Ishikawa (cell line): ENCODE results near the gene ELMO3.

ENCODE experiments used
- CEBPB ChIP-seq: IDR thresholded peaks from 2 replicates; pipeline ENCODE4 v1.6.1; 2012
- CREB1 ChIP-seq: IDR thresholded peaks from 2 replicates; pipeline ENCODE4 v1.6.1; 2012; ENCODE audit warnings: low read depth
- EGR1 ChIP-seq: IDR thresholded peaks from 2 replicates; pipeline ENCODE4 v1.6.1; 2012
- EP300 ChIP-seq: IDR thresholded peaks from 2 replicates; pipeline ENCODE4 v1.6.1; 2012; ENCODE audit warnings: borderline replicate concordance
- FOXM1 ChIP-seq: IDR thresholded peaks from 2 replicates; pipeline ENCODE4 v1.6.1; 2012; ENCODE audit warnings: low read depth, borderline replicate concordance
- MAX ChIP-seq: IDR thresholded peaks from 2 replicates; pipeline ENCODE4 v1.6.1; 2012
- NFIC ChIP-seq: IDR thresholded peaks from 2 replicates; pipeline ENCODE4 v1.6.1; 2012
- RAD21 ChIP-seq: IDR thresholded peaks from 2 replicates; pipeline ENCODE4 v1.6.1; 2012; ENCODE audit warnings: low read depth
- REST ChIP-seq: IDR thresholded peaks from 2 replicates; pipeline ENCODE4 v1.6.1; 2012; ENCODE audit warnings: low read depth, mild to moderate bottlenecking
- TAF1 ChIP-seq: IDR thresholded peaks from 2 replicates; pipeline ENCODE4 v1.6.1; 2012; ENCODE audit warnings: low read depth, mild to moderate bottlenecking
- TCF12 ChIP-seq: IDR thresholded peaks from 2 replicates; pipeline ENCODE4 v1.6.1; 2012; ENCODE audit warnings: low read depth
- TEAD4 ChIP-seq: IDR thresholded peaks from 2 replicates; pipeline ENCODE4 v1.6.1; 2012
- USF1 ChIP-seq: IDR thresholded peaks from 2 replicates; pipeline ENCODE4 v1.6.1; 2012
- YY1 ChIP-seq: IDR thresholded peaks from 2 replicates; pipeline ENCODE4 v1.6.1; 2012; ENCODE audit warnings: low read depth
- ZBTB7A ChIP-seq: IDR thresholded peaks from 2 replicates; pipeline ENCODE4 v1.6.1; 2012; ENCODE audit warnings: low read depth

The ELMO3 gene

GRCh38 chr16:67192781-67193361 is 6.1 kb upstream of the ELMO3 start:
- TF ChIP-seq FOXM1 (no peak), TEAD4 (no peak), NFIC (no peak), REST (no peak), USF1 (no peak), EP300 (no peak), CREB1 (no peak), RAD21 (no peak)

- TF ChIP-seq MAX (no peak), YY1 (no peak), CEBPB (no peak), TEAD4 (no peak), FOXM1 (no peak), USF1 (no peak), RAD21 (no peak), NFIC (no peak), REST (no peak), TCF12 (no peak), EP300 (no peak), TAF1 (no peak), ZBTB7A (no peak), EGR1 (no peak), CREB1 (no peak)
Observed at GRCh38 chr16:67193536-67193935, 5.4 kb upstream of the ELMO3 start.

- TF ChIP-seq CREB1 (no peak), ZBTB7A (no peak), NFIC (no peak), USF1 (no peak), EGR1 (no peak), TAF1 (no peak), EP300 (no peak), CEBPB (no peak), TCF12 (no peak), MAX (no peak), RAD21 (no peak), TEAD4 (no peak), YY1 (no peak), REST (no peak), FOXM1 (no peak)
Observed at GRCh38 chr16:67194260-67194659, 4.7 kb upstream of the ELMO3 start.

- TF ChIP-seq EGR1: no peak
- TF ChIP-seq RAD21: no peak
- no peak for TF ChIP-seq MAX
- no peak for TF ChIP-seq TEAD4
- TF ChIP-seq TAF1: no peak
- TF ChIP-seq ZBTB7A: no peak
- TF ChIP-seq EP300: no peak
- TF ChIP-seq REST: no peak
- TF ChIP-seq NFIC: no peak
- no peak for TF ChIP-seq TCF12
- no peak for TF ChIP-seq CEBPB
- TF ChIP-seq YY1: no peak
- TF ChIP-seq USF1: no peak
- TF ChIP-seq FOXM1: no peak
Observed at GRCh38 chr16:67195676-67196075, 3.3 kb upstream of the ELMO3 start.
